ENCODE measurements around the gene SPATA12. TPM values are rescaled to one million over a fixed set of nuclear protein-coding genes. Genes with fewer than 3 reads are reported as not detected.

SPATA12 gene
- total and polyA plus RNA-seq, 7 experiments from 2014 or later: not detected

GRCh38 chr3:57100046-57100695 is 39.7 kb downstream of the SPATA12 start:
- no peaks in the 10 kb centered on the region for H3K4me1 ChIP-seq (ENCODE audit: control insufficient read depth in 2 of 2, insufficient read depth in 2 of 2, low read length in 2 of 2)
- no peak overlapping the region for H3K4me3 ChIP-seq (ENCODE audit: low read length)
- no peak overlapping the region for H3K27ac ChIP-seq (ENCODE audit: low read depth, low read length)
- no peak overlapping the region for H3K27ac Mint-ChIP-seq
- H3K36me3 ChIP-seq (ENCODE audit: control insufficient read depth in 2 of 3, insufficient read depth in 3 of 3, low read length in 3 of 3): no peaks in the 10 kb centered on the region
- POLR2A ChIA-PET: no interaction called here
- H3K27me3 ChIP-seq (ENCODE audit: control insufficient read depth in 2 of 2, insufficient read depth in 2 of 2, low read length in 2 of 2): no peaks in the 10 kb centered on the region
- H3K9me3 ChIP-seq (ENCODE audit: control insufficient read depth in 2 of 3, low read length in 3 of 3): no peaks in the 10 kb centered on the region
- peaks cover 0 to 6% (median 0%) of the 10 kb centered on the region in 7 donors for H3K4me1 Mint-ChIP-seq
- ATAC-seq (peak; percentile 84), DNase-seq (peak; percentile 10 to 62 (median 44))
- peaks cover 0 to 6% (median 0%) of the 10 kb centered on the region in 5 donors for H3K27me3 Mint-ChIP-seq
- peaks cover 0 to 3% (median 0%) of the 10 kb centered on the region in 11 donors for H3K9me3 Mint-ChIP-seq
- intact Hi-C loops (cut with micrococcal nuclease): loop anchor here (1.0 to 5.0 kb wide), 3 partner anchors 62 to 532 kb away; no protein-coding TSS in a partner anchor
- CTCF ChIA-PET: interaction anchor here (1.3 to 2.4 kb wide), 2 partner anchors 9 to 10 kb away, joined by 4 to 9 read pairs; no protein-coding TSS in a partner anchor
- H3K4me3 Mint-ChIP-seq: no peak overlapping the region
- H3K36me3 Mint-ChIP-seq: no peaks in the 10 kb centered on the region

DNA sequence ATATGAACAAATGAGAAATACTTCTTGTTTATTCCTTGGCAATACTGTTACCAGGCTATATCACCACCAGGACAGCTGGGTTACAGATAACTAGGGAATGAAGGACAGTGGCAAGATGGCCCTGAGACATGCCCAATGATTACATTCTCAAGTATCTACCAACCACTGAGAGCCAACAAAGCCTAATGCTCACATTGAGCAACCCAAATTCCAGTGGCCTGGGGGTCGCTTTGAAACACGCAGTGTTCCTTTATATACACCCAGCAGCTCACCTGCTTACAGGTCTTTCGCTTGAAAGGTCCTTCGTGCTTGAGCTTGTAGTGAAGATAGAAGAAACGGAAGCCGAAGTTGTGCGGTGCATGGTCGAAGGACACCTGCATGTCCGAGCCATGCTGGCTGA is 45.1 kb downstream of the SPATA12 start:
- Histone ChIP-seq H3K36me3 (ENCODE audit: control insufficient read depth in 2 of 3, insufficient read depth in 3 of 3, low read length in 3 of 3) (no peaks in the 10 kb centered on the region), H3K9me3 (ENCODE audit: control insufficient read depth in 2 of 3, low read length in 3 of 3) (no peaks in the 10 kb centered on the region), H3K27ac (ENCODE audit: low read depth, low read length) (no peak overlapping the region), H3K27me3 (ENCODE audit: control insufficient read depth in 2 of 2, insufficient read depth in 2 of 2, low read length in 2 of 2) (no peaks in the 10 kb centered on the region), H3K4me1 (ENCODE audit: control insufficient read depth in 2 of 2, insufficient read depth in 2 of 2, low read length in 2 of 2) (no peaks in the 10 kb centered on the region), H3K4me3 (ENCODE audit: low read length) (no peak overlapping the region)
- intact Hi-C loops (cut with micrococcal nuclease): no loop called here
- Mint-ChIP-seq H3K27ac (no peak overlapping the region), H3K4me3 (no peak overlapping the region), H3K27me3 (peaks cover 0 to 6% (median 0%) of the 10 kb centered on the region in 5 donors), H3K36me3 (no peaks in the 10 kb centered on the region), H3K4me1 (no peaks in the 10 kb centered on the region), H3K9me3 (peaks cover 0 to 1% (median 0%) of the 10 kb centered on the region in 11 donors)
- no peak for ATAC-seq
- DNase-seq: no peak
- POLR2A ChIA-PET: no interaction called here
- CTCF ChIA-PET: no interaction called here

GRCh38 chr3:57108684-57109083 is 48.2 kb downstream of the SPATA12 start:
- no peaks in the 10 kb centered on the region for H3K36me3 ChIP-seq (ENCODE audit: control insufficient read depth in 2 of 3, insufficient read depth in 3 of 3, low read length in 3 of 3)
- Mint-ChIP-seq H3K4me3 (no peak overlapping the region), H3K36me3 (no peaks in the 10 kb centered on the region), H3K4me1 (peaks cover 0 to 2% (median 0%) of the 10 kb centered on the region in 7 donors), H3K27ac (no peak overlapping the region), H3K9me3 (peaks cover 0 to 1% (median 0%) of the 10 kb centered on the region in 11 donors), H3K27me3 (no peaks in the 10 kb centered on the region)
- no peaks in the 10 kb centered on the region for H3K27me3 ChIP-seq (ENCODE audit: control insufficient read depth in 2 of 2, insufficient read depth in 2 of 2, low read length in 2 of 2)
- H3K4me1 ChIP-seq (ENCODE audit: control insufficient read depth in 2 of 2, insufficient read depth in 2 of 2, low read length in 2 of 2): no peaks in the 10 kb centered on the region
- POLR2A ChIA-PET: no interaction called here
- CTCF ChIA-PET: no interaction called here
- no peaks in the 10 kb centered on the region for H3K9me3 ChIP-seq (ENCODE audit: control insufficient read depth in 2 of 3, low read length in 3 of 3)
- no peak overlapping the region for H3K4me3 ChIP-seq (ENCODE audit: low read length)
- ATAC-seq (no peak), DNase-seq (no peak)
- intact Hi-C loops (cut with micrococcal nuclease): no loop called here
- H3K27ac ChIP-seq (ENCODE audit: low read depth, low read length): no peak overlapping the region

DNA sequence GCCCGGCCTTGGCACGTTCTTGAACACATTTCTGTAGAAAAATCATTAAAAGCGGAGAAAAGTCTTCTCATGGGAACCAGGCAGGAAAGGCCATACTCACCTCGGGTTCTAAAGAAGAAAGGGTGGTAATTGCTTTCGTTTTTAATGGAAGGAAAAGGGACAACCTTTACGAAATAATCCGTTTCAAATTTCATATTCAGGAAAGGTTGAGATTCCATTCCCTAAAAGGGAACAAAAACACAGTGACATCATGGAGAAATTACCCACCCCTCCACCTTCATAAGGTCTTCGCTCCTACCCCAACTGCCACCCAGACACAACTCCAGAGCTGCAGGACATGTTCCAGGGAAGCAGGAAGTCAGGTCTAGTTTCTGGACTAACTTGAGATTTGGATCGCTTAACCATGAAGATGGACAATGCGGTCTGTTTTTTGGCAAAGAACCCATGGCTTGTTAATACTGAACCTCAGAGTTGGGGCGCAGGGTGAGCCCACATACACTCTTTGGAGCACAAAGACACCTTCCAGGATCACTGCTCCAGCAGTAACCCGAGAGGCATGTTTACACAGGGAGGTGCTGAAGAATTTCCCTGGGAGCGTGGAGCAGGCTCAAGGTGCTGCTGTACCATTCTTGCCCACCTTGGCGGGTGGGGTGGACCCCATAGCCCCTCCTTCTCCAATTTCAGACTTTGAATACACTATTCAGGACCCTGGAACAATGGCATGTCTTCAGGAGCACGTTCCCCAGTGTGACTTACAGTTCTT is 49.2 kb downstream of the SPATA12 start:
- ChIA-PET CTCF (interaction anchor here (1.5 kb wide), 1 partner anchor 9 kb away, joined by 9 read pairs; no protein-coding TSS in a partner anchor), POLR2A (no interaction called here)
- no peaks in the 10 kb centered on the region for H3K27me3 ChIP-seq (ENCODE audit: control insufficient read depth in 2 of 2, insufficient read depth in 2 of 2, low read length in 2 of 2)
- peaks cover 0 to 1% (median 0%) of the 10 kb centered on the region in 11 donors for H3K9me3 Mint-ChIP-seq
- no peak for DNase-seq
- no peak overlapping the region for H3K4me3 Mint-ChIP-seq
- intact Hi-C loops (cut with micrococcal nuclease): no loop called here
- H3K4me3 ChIP-seq (ENCODE audit: low read length): no peak overlapping the region
- H3K27me3 Mint-ChIP-seq: peaks cover 0 to 5% (median 0%) of the 10 kb centered on the region in 5 donors
- ATAC-seq: no peak
- H3K36me3 ChIP-seq (ENCODE audit: control insufficient read depth in 2 of 3, insufficient read depth in 3 of 3, low read length in 3 of 3): no peaks in the 10 kb centered on the region
- no peak overlapping the region for H3K27ac Mint-ChIP-seq
- no peaks in the 10 kb centered on the region for H3K9me3 ChIP-seq (ENCODE audit: control insufficient read depth in 2 of 3, low read length in 3 of 3)
- H3K27ac ChIP-seq (ENCODE audit: low read depth, low read length): no peak overlapping the region
- H3K36me3 Mint-ChIP-seq: no peaks in the 10 kb centered on the region
- H3K4me1 ChIP-seq (ENCODE audit: control insufficient read depth in 2 of 2, insufficient read depth in 2 of 2, low read length in 2 of 2): no peaks in the 10 kb centered on the region
- H3K4me1 Mint-ChIP-seq: peaks cover 0 to 2% (median 0%) of the 10 kb centered on the region in 7 donors

DNA sequence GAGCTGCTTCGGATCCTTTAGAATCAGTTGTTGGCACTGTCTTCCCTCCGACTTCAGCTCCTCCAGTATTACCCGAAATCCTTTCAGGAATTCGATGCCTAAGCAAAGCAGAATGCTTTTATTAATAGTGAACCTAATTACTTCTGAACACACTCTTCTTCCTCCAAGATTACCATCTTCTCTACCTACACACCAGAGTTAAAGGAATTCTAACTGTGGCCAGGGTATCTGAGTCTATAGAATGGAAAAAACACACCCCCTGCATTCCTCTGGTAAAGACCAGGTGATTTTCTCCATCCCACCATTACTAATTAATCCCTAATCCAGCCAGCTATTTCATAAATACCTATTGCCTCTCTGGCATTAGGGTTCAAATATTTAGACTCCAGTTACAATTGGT is 49.8 kb downstream of the SPATA12 start:
- DNase-seq: no peak
- Mint-ChIP-seq H3K36me3 (no peaks in the 10 kb centered on the region), H3K4me1 (peaks cover 0 to 2% (median 0%) of the 10 kb centered on the region in 7 donors), H3K27me3 (peaks cover 0 to 8% (median 0%) of the 10 kb centered on the region in 5 donors), H3K9me3 (peaks cover 0 to 1% (median 0%) of the 10 kb centered on the region in 11 donors), H3K4me3 (no peak overlapping the region), H3K27ac (no peak overlapping the region)
- ATAC-seq: no peak
- Histone ChIP-seq H3K4me3 (ENCODE audit: low read length) (no peak overlapping the region), H3K27me3 (ENCODE audit: control insufficient read depth in 2 of 2, insufficient read depth in 2 of 2, low read length in 2 of 2) (no peaks in the 10 kb centered on the region), H3K27ac (ENCODE audit: low read depth, low read length) (no peak overlapping the region), H3K9me3 (ENCODE audit: control insufficient read depth in 2 of 3, low read length in 3 of 3) (no peaks in the 10 kb centered on the region), H3K4me1 (ENCODE audit: control insufficient read depth in 2 of 2, insufficient read depth in 2 of 2, low read length in 2 of 2) (no peaks in the 10 kb centered on the region), H3K36me3 (ENCODE audit: control insufficient read depth in 2 of 3, insufficient read depth in 3 of 3, low read length in 3 of 3) (no peaks in the 10 kb centered on the region)
- intact Hi-C loops (cut with micrococcal nuclease): no loop called here
- CTCF ChIA-PET: interaction anchor here (1.5 kb wide), 1 partner anchor 9 kb away, joined by 9 read pairs; no protein-coding TSS in a partner anchor
- POLR2A ChIA-PET: no interaction called here

DNA sequence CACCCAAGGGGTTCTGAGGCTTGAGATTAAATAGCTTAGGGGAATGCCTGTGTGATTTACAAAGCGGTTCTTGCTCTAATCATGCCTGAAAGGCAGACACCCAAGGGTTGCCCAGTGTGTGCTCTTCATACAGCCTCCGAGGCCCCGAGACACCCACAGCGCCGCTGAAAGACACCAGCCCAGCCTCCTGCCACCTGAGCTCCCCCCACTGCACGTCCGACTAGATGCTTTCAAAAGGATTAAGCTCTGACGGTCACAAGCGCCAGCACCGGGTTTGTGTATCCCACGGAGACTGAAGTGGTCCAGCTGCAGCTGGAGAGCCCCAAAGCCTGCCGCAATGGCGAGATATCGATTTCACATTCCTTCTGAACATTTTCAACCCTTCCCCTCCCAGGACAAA is 50.3 kb downstream of the SPATA12 start:
- POLR2A ChIA-PET: no interaction called here
- DNase-seq (no peak), ATAC-seq (no peak)
- no peak overlapping the region for H3K4me3 Mint-ChIP-seq
- no peaks in the 10 kb centered on the region for H3K4me1 ChIP-seq (ENCODE audit: control insufficient read depth in 2 of 2, insufficient read depth in 2 of 2, low read length in 2 of 2)
- peaks cover 0 to 13% (median 0%) of the 10 kb centered on the region in 5 donors for H3K27me3 Mint-ChIP-seq
- no peak overlapping the region for H3K27ac Mint-ChIP-seq
- H3K4me1 Mint-ChIP-seq: peaks cover 0 to 2% (median 0%) of the 10 kb centered on the region in 7 donors
- H3K9me3 Mint-ChIP-seq: peaks cover 0 to 1% (median 0%) of the 10 kb centered on the region in 11 donors
- no peaks in the 10 kb centered on the region for H3K27me3 ChIP-seq (ENCODE audit: control insufficient read depth in 2 of 2, insufficient read depth in 2 of 2, low read length in 2 of 2)
- H3K36me3 ChIP-seq (ENCODE audit: control insufficient read depth in 2 of 3, insufficient read depth in 3 of 3, low read length in 3 of 3): no peaks in the 10 kb centered on the region
- intact Hi-C loops (cut with micrococcal nuclease): no loop called here
- H3K9me3 ChIP-seq (ENCODE audit: control insufficient read depth in 2 of 3, low read length in 3 of 3): no peaks in the 10 kb centered on the region
- H3K27ac ChIP-seq (ENCODE audit: low read depth, low read length): no peak overlapping the region
- CTCF ChIA-PET: interaction anchor here (1.5 kb wide), 1 partner anchor 10 kb away, joined by 9 read pairs; no protein-coding TSS in a partner anchor
- no peak overlapping the region for H3K4me3 ChIP-seq (ENCODE audit: low read length)
- H3K36me3 Mint-ChIP-seq: no peaks in the 10 kb centered on the region
